ENCODE results near the gene CCDC188. TPM values are rescaled to one million over a fixed set of nuclear protein-coding genes. Genes with fewer than 3 reads are reported as not detected.
A peak's percentile ranks its signal among the peaks of the same experiment; 100 is the strongest.

Gene CCDC188
- total RNA-seq, 5 donors from 2014 or later (not counting 1 experiment from before 2014, with no cell fraction given), result 0.18 to 0.66 (median 0.58) TPM; not detected in 2

- H3K36me3 ChIP-seq (ENCODE audit: control insufficient read depth in 2 of 2, extremely low read depth in 1 of 2, insufficient read depth in 1 of 2, low read length in 1 of 2), result no peaks in the 10 kb centered on the region
- ChIA-PET CTCF (no interaction called here), POLR2A (no interaction called here)
- Mint-ChIP-seq H3K27ac (no peak overlapping the region), H3K36me3 (no peaks in the 10 kb centered on the region), H3K4me1 (no peaks in the 10 kb centered on the region), H3K9me3 (no peaks in the 10 kb centered on the region), H3K4me3 (no peak overlapping the region), H3K27me3 (peaks cover 0 to 3% of the 10 kb centered on the region in 2 donors)
- 72% methylated on average over 6 of the region's 6 CpGs for WGBS (ENCODE audit: insufficient coverage)
- H3K27me3 ChIP-seq (replicated peaks in 1 of 2; ENCODE audit: control insufficient read depth in 2 of 2, extremely low read depth in 1 of 2, insufficient read depth in 2 of 2, low read length in 1 of 2), result peaks cover 0 to 10% of the 10 kb centered on the region in 2 experiments
- H3K4me1 ChIP-seq (ENCODE audit: control insufficient read depth in 1 of 2, extremely low read depth in 1 of 2, insufficient read depth in 2 of 2, low read length in 2 of 2), result no peaks in the 10 kb centered on the region
- ATAC-seq (replicated peaks in 1 of 4) (no peak), DNase-seq (no peak)
- no peak overlapping the region for H3K27ac ChIP-seq (ENCODE audit: low read length)
- no peak overlapping the region for H3K4me3 ChIP-seq (ENCODE audit: control insufficient read depth in 1 of 2, extremely low read depth in 1 of 2, low read length in 1 of 2)
- H3K9me3 ChIP-seq, result no peaks in the 10 kb centered on the region
Measured at GRCh38 chr22:20185750-20186149, 34.9 kb upstream of the CCDC188 start.

GRCh38 chr22:20184501-20185165 lies 33.8 kb upstream of the CCDC188 start:
- ChIA-PET CTCF (no interaction called here), POLR2A (no interaction called here)
- peaks cover 0 to 10% of the 10 kb centered on the region in 2 experiments for H3K27me3 ChIP-seq (replicated peaks in 1 of 2; ENCODE audit: control insufficient read depth in 2 of 2, extremely low read depth in 1 of 2, insufficient read depth in 2 of 2, low read length in 1 of 2)

GRCh38 chr22:20183823-20184222 lies 33.0 kb upstream of the CCDC188 start:
- H3K36me3 Mint-ChIP-seq, result no peaks in the 10 kb centered on the region
- ChIA-PET POLR2A (no interaction called here), CTCF (no interaction called here)
- ATAC-seq (replicated peaks in 1 of 4) (no peak), DNase-seq (no peak)
- H3K4me3 ChIP-seq (ENCODE audit: control insufficient read depth in 1 of 2, extremely low read depth in 1 of 2, low read length in 1 of 2), result no peak overlapping the region
- H3K27me3 Mint-ChIP-seq, result peaks cover 0 to 3% of the 10 kb centered on the region in 2 donors
- H3K4me1 ChIP-seq (ENCODE audit: control insufficient read depth in 1 of 2, extremely low read depth in 1 of 2, insufficient read depth in 2 of 2, low read length in 2 of 2), result no peaks in the 10 kb centered on the region
- no peaks in the 10 kb centered on the region for H3K4me1 Mint-ChIP-seq
- no peaks in the 10 kb centered on the region for H3K36me3 ChIP-seq (ENCODE audit: control insufficient read depth in 2 of 2, extremely low read depth in 1 of 2, insufficient read depth in 1 of 2, low read length in 1 of 2)
- H3K27ac ChIP-seq (ENCODE audit: low read length), result no peak overlapping the region
- no peak overlapping the region for H3K27ac Mint-ChIP-seq
- no peaks in the 10 kb centered on the region for H3K9me3 ChIP-seq
- WGBS (ENCODE audit: insufficient coverage), result 87% methylated on average over 6 of the region's 6 CpGs
- H3K4me3 Mint-ChIP-seq, result no peak overlapping the region
- H3K9me3 Mint-ChIP-seq, result no peaks in the 10 kb centered on the region
- peaks cover 0 to 12% of the 10 kb centered on the region in 2 experiments for H3K27me3 ChIP-seq (replicated peaks in 1 of 2; ENCODE audit: control insufficient read depth in 2 of 2, extremely low read depth in 1 of 2, insufficient read depth in 2 of 2, low read length in 1 of 2)

More at GRCh38 chr22:20184501-20185165, 33.8 kb upstream of the CCDC188 start:
- no peak overlapping the region for H3K4me3 Mint-ChIP-seq
- Histone ChIP-seq H3K27ac (ENCODE audit: low read length) (no peak overlapping the region), H3K4me3 (ENCODE audit: control insufficient read depth in 1 of 2, extremely low read depth in 1 of 2, low read length in 1 of 2) (no peak overlapping the region), H3K4me1 (ENCODE audit: control insufficient read depth in 1 of 2, extremely low read depth in 1 of 2, insufficient read depth in 2 of 2, low read length in 2 of 2) (no peaks in the 10 kb centered on the region), H3K9me3 (no peaks in the 10 kb centered on the region), H3K36me3 (ENCODE audit: control insufficient read depth in 2 of 2, extremely low read depth in 1 of 2, insufficient read depth in 1 of 2, low read length in 1 of 2) (no peaks in the 10 kb centered on the region)
- no peaks in the 10 kb centered on the region for H3K9me3 Mint-ChIP-seq
- H3K27me3 Mint-ChIP-seq, result peaks cover 0 to 3% of the 10 kb centered on the region in 2 donors
- WGBS (ENCODE audit: insufficient coverage), result 82% methylated on average over 18 of the region's 18 CpGs
- no peaks in the 10 kb centered on the region for H3K36me3 Mint-ChIP-seq
- H3K4me1 Mint-ChIP-seq, result no peaks in the 10 kb centered on the region
- DNase-seq, result no peak
- ATAC-seq (replicated peaks in 1 of 4), result no peak
- no peak overlapping the region for H3K27ac Mint-ChIP-seq

GRCh38 chr22:20183101-20183500 lies 32.2 kb upstream of the CCDC188 start:
- CTCF ChIA-PET, result no interaction called here
- H3K27ac ChIP-seq (ENCODE audit: low read length), result no peak overlapping the region
- Mint-ChIP-seq H3K4me3 (no peak overlapping the region), H3K27ac (peak overlapping the region in 1 of 2 donors; percentile 71), H3K36me3 (no peaks in the 10 kb centered on the region), H3K27me3 (peaks cover 0 to 3% of the 10 kb centered on the region in 2 donors), H3K4me1 (no peaks in the 10 kb centered on the region), H3K9me3 (no peaks in the 10 kb centered on the region)
- no peaks in the 10 kb centered on the region for H3K9me3 ChIP-seq
- no peak for ATAC-seq (replicated peaks in 1 of 4)
- POLR2A ChIA-PET, result no interaction called here
- peaks cover 0 to 14% of the 10 kb centered on the region in 2 experiments for H3K27me3 ChIP-seq (replicated peaks in 1 of 2; ENCODE audit: control insufficient read depth in 2 of 2, extremely low read depth in 1 of 2, insufficient read depth in 2 of 2, low read length in 1 of 2)
- H3K36me3 ChIP-seq (ENCODE audit: control insufficient read depth in 2 of 2, extremely low read depth in 1 of 2, insufficient read depth in 1 of 2, low read length in 1 of 2), result no peaks in the 10 kb centered on the region
- no peak overlapping the region for H3K4me3 ChIP-seq (ENCODE audit: control insufficient read depth in 1 of 2, extremely low read depth in 1 of 2, low read length in 1 of 2)
- DNase-seq, result no peak
- no peaks in the 10 kb centered on the region for H3K4me1 ChIP-seq (ENCODE audit: control insufficient read depth in 1 of 2, extremely low read depth in 1 of 2, insufficient read depth in 2 of 2, low read length in 2 of 2)
- 88% methylated on average over 8 of the region's 8 CpGs for WGBS (ENCODE audit: insufficient coverage)

GRCh38 chr22:20182365-20182764 lies 31.5 kb upstream of the CCDC188 start:
- no peaks in the 10 kb centered on the region for H3K36me3 Mint-ChIP-seq
- ChIA-PET POLR2A (no interaction called here), CTCF (no interaction called here)
- no peaks in the 10 kb centered on the region for H3K9me3 Mint-ChIP-seq
- H3K4me3 ChIP-seq (ENCODE audit: control insufficient read depth in 1 of 2, extremely low read depth in 1 of 2, low read length in 1 of 2), result no peak overlapping the region
- H3K9me3 ChIP-seq, result no peaks in the 10 kb centered on the region
- H3K4me1 ChIP-seq (ENCODE audit: control insufficient read depth in 1 of 2, extremely low read depth in 1 of 2, insufficient read depth in 2 of 2, low read length in 2 of 2), result no peaks in the 10 kb centered on the region
- no peak overlapping the region for H3K4me3 Mint-ChIP-seq
- 78% methylated on average over 9 of the region's 9 CpGs for WGBS (ENCODE audit: insufficient coverage)
- H3K27ac ChIP-seq (ENCODE audit: low read length), result no peak overlapping the region
- H3K27me3 ChIP-seq (replicated peaks in 1 of 2; ENCODE audit: control insufficient read depth in 2 of 2, extremely low read depth in 1 of 2, insufficient read depth in 2 of 2, low read length in 1 of 2), result peaks cover 0 to 14% of the 10 kb centered on the region in 2 experiments
- DNase-seq, result no peak
- no peak overlapping the region for H3K27ac Mint-ChIP-seq
- no peaks in the 10 kb centered on the region for H3K4me1 Mint-ChIP-seq
- H3K36me3 ChIP-seq (ENCODE audit: control insufficient read depth in 2 of 2, extremely low read depth in 1 of 2, insufficient read depth in 1 of 2, low read length in 1 of 2), result no peaks in the 10 kb centered on the region
- no peak for ATAC-seq (replicated peaks in 1 of 4)
- peaks cover 0 to 3% of the 10 kb centered on the region in 2 donors for H3K27me3 Mint-ChIP-seq

GRCh38 chr22:20181884-20182236 lies 31.0 kb upstream of the CCDC188 start:
- no peaks in the 10 kb centered on the region for H3K4me1 ChIP-seq (ENCODE audit: control insufficient read depth in 1 of 2, extremely low read depth in 1 of 2, insufficient read depth in 2 of 2, low read length in 2 of 2)
- H3K27ac Mint-ChIP-seq, result no peak overlapping the region
- H3K4me3 ChIP-seq (ENCODE audit: control insufficient read depth in 1 of 2, extremely low read depth in 1 of 2, low read length in 1 of 2), result no peak overlapping the region
- ATAC-seq (replicated peaks in 1 of 4) (no peak), DNase-seq (no peak)
- H3K9me3 ChIP-seq, result no peaks in the 10 kb centered on the region
- peaks cover 0 to 14% of the 10 kb centered on the region in 2 experiments for H3K27me3 ChIP-seq (replicated peaks in 1 of 2; ENCODE audit: control insufficient read depth in 2 of 2, extremely low read depth in 1 of 2, insufficient read depth in 2 of 2, low read length in 1 of 2)
- no peaks in the 10 kb centered on the region for H3K4me1 Mint-ChIP-seq
- H3K36me3 Mint-ChIP-seq, result no peaks in the 10 kb centered on the region
- no peak overlapping the region for H3K4me3 Mint-ChIP-seq
- WGBS (ENCODE audit: insufficient coverage), result 92% methylated on average over 17 of the region's 18 CpGs
- peaks cover 0 to 3% of the 10 kb centered on the region in 2 donors for H3K27me3 Mint-ChIP-seq
- no peaks in the 10 kb centered on the region for H3K36me3 ChIP-seq (ENCODE audit: control insufficient read depth in 2 of 2, extremely low read depth in 1 of 2, insufficient read depth in 1 of 2, low read length in 1 of 2)
- ChIA-PET CTCF (no interaction called here), POLR2A (no interaction called here)
- H3K27ac ChIP-seq (ENCODE audit: low read length), result no peak overlapping the region
- H3K9me3 Mint-ChIP-seq, result no peaks in the 10 kb centered on the region

Data from T-cell (primary cell).